NCI-H1694 treated with DMSO at 0.1 percent for 48 hours (cell line): ENCODE data around the gene PPP1R3D.
"Not testable (repeated sequence)": the region's sequence is repeated elsewhere in the genome, so short reads cannot be mapped to it uniquely, and the experiment has no call there.

Experiments used
- DNase-seq: peaks from one replicate; lab custom pipeline; 2025; lab: John Stamatoyannopoulos, UW

PPP1R3D gene

GRCh38 chr20:59925359-59925758, 14.7 kb downstream of the PPP1R3D start:
- no peak for DNase-seq

GRCh38 chr20:59923514-59923913, 16.6 kb downstream of the PPP1R3D start:
- no peak for DNase-seq

DNA sequence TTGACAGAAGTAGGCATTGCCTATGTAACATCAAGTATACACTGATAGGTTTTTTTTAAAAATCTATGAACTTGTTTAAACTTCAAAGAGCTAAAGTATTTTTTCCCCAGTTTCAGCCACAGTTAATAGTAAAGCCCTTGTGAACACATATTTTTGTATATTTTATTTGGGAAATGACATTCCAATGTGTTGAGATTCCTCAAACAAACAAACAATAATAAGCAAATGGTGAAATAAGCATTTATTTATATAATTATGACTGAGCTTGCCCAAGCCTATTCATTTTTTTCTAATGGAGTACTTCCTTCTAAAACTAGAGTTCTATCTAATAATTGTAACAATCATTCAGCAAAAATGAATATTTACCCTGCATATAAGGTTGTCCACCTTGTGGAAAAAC, 19.2 kb downstream of the PPP1R3D start:
- DNase-seq: no peak

DNA sequence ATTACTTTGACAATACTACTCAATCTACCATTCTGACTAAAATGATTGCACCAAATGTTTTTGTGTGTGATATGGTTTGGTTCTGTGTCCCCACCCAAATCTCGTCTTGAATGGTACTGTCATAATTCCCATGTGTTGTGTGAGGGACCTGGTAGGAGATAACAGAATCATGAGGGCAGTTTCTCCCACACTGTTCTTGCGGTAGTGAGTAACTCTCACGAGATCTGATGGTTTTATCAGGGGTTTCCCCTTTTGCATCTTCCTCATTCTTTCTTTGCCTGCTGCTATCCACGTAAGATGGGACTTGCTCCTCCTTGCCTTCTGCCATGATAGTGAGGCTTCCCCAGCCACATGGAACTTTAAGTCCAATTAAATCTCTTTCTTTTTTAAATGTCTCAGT, 27.5 kb downstream of the PPP1R3D start:
- DNase-seq: no peak

GRCh38 chr20:59911041-59911440, 29.1 kb downstream of the PPP1R3D start:
- DNase-seq: no peak

DNA sequence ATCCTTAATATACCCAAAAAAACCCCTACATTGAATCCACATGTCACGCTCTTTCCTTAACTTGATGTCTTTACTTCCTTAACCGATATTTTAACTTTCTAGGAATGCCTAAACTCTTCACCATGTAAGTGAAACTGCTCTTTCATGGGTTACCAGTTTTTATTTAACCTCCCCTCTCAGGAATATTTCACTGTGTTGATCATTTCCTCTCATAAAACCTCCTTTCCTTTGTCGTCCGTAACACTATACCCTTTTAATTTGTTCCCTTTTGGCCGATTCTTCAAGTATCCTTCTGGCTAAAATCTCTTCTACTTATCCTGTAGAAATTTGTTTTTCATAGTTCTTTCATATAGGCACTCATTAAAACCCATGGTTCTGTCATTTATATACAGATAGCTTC, 31.2 kb downstream of the PPP1R3D start:
- no peak for DNase-seq

DNA sequence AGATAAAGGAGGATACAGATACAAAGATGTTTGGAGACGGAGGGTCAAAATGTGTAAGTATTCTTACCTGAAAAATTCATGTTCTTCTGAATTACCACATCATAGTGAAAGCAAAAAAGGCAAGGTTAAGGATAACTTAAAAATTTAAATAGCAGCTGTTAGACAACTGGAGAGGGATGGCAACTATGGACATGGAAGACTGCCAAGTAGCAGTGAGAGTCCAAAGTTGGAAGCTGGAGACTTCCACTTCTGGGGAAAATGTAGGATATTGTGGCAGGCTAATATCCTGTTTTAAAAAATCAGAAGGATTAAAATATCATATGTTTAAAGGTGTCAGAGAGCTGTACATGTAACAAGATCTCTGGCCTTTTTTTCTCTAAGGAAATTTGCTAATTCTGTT, 36.5 kb downstream of the PPP1R3D start:
- no peak for DNase-seq

GRCh38 chr20:59902470-59902869, 37.6 kb downstream of the PPP1R3D start:
- DNase-seq: no peak

- no peak for DNase-seq
These were observed 44.2 kb downstream of the PPP1R3D start for GRCh38 chr20:59895908-59896307.

DNA sequence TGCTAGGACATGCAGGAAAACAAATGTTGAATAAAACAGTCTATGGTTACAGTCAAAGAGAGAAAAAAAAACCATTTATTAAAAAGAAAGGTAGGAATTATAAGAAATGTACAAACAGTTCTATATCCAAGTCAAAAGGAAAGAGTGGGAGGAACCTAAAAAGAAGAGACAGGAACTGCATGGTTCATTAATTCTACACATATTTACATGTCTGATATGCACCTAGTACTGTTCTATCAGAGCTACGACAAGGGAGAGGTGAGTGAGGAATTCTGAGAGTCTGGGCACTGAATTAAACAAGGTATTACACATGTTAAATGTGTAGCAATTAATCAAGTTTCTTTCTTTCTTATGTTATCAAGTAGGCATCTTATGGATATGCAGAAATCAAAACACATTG, 48.5 kb downstream of the PPP1R3D start:
- no peak for DNase-seq

DNA sequence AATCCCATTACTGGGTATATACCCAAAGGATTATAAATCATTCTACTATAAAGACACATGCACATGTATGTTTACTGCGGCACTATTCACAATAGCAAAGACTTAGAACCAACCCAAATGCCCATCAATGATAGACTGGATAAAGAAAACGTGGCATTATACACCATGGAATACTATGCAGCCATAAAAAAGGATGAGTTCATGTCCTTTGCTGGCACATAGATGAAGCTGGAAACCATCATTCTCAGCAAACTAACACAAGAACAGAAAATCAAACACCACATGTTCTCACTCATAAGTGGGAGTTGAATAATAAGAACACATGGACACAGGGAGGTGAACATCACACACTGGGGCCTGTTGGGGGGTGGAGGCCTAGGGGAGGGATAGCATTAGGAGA, 50.1 kb downstream of the PPP1R3D start:
- DNase-seq: not testable (repeated sequence)

GRCh38 chr20:59888050-59888449, 52.1 kb downstream of the PPP1R3D start:
- DNase-seq: no peak
